A673 (cell line): ENCODE results near the gene CLEC16A. TPM values are rescaled to one million over a fixed set of nuclear protein-coding genes. Genes with fewer than 3 reads are reported as not detected.

Experiments
- BruUV-seq: library from RNA; stranded (reverse); fragments of 400-500 nt; replicated peaks from 2 replicates; lab custom pipeline; 2021; lab: Mats Ljungman, UMichigan
- CTCF ChIA-PET: fragments of 300-600 bp; sonication (Branson Sonifier 250); formaldehyde crosslinking; loops from one replicate; lab custom pipeline; 2022; ENCODE audit warnings: antibody characterized with exemption; lab: Charles Lee
- POLR2A ChIA-PET: fragments of 300-600 bp; sonication (Branson Sonifier 250); formaldehyde crosslinking; loops from one replicate; lab custom pipeline; 2022; ENCODE audit warnings: antibody characterized with exemption; ENCODE audit not compliant: low non-redundant PET; lab: Charles Lee
- DNase-seq: peaks from one replicate; pipeline ENCODE4 v3.0.0-alpha.2; 2015; ENCODE audit warnings: low spot score
- H3K27ac ChIP-seq: fragments of 200-600 bp; sonication (generic); 2 replicates; pipeline ENCODE4 v1.5.1; 2016; ENCODE audit warnings: mixed run types, low read depth, mild to moderate bottlenecking, mixed read lengths, antibody characterized with exemption, low read length; ENCODE audit not compliant: poor library complexity, severe bottlenecking
- H3K27me3 ChIP-seq: fragments of 200-600 bp; sonication (generic); replicated peaks from 2 replicates; pipeline ENCODE4 v1.6.1; 2017; ENCODE audit warnings: mixed run types, low read depth, mild to moderate bottlenecking, mixed read lengths, antibody characterized with exemption, low read length; ENCODE audit not compliant: insufficient read depth, poor library complexity
- H3K36me3 ChIP-seq: fragments of 200-600 bp; sonication (generic); 2 replicates; pipeline ENCODE4 v1.6.1; 2016; ENCODE audit warnings: mixed run types, mild to moderate bottlenecking, mixed read lengths, antibody characterized with exemption, low read length; ENCODE audit not compliant: insufficient read depth, poor library complexity, severe bottlenecking
- H3K4me1 ChIP-seq: fragments of 200-600 bp; sonication (generic); 2 replicates; pipeline ENCODE4 v1.6.1; 2017; ENCODE audit warnings: mixed run types, mild to moderate bottlenecking, mixed read lengths, antibody characterized with exemption, low read length; ENCODE audit not compliant: insufficient read depth, poor library complexity, severe bottlenecking
- H3K4me3 ChIP-seq: fragments of 200-600 bp; sonication (generic); 2 replicates; pipeline ENCODE4 v1.5.1; 2016; ENCODE audit warnings: low read depth, mixed run types, mild to moderate bottlenecking, mixed read lengths, low read length; ENCODE audit not compliant: poor library complexity, severe bottlenecking
- H3K9me3 ChIP-seq: fragments of 200-600 bp; sonication (generic); 2 replicates; pipeline ENCODE4 v1.6.1; 2016; ENCODE audit warnings: mixed run types, low read depth, mild to moderate bottlenecking, mixed read lengths, antibody characterized with exemption, low read length; ENCODE audit not compliant: poor library complexity, severe bottlenecking
- CTCF ChIP-seq: fragments of 300-800, 200-600 bp; sonication (generic); conservative IDR thresholded peaks from 2 replicates; pipeline ENCODE4 v1.5.1; 2017; ENCODE audit warnings: low read depth, mild to moderate bottlenecking, antibody characterized with exemption, low read length, moderate library complexity, mixed read lengths
- EZH2 ChIP-seq: fragments of 200-600 bp; sonication (generic); IDR thresholded peaks from 2 replicates; pipeline ENCODE4 v1.6.1; 2017; ENCODE audit warnings: borderline replicate concordance, low read depth, mild to moderate bottlenecking, mixed read lengths, antibody characterized with exemption, low read length; ENCODE audit not compliant: poor library complexity, severe bottlenecking
- intact Hi-C: fragments of 100-400 bp; cut with micrococcal nuclease; formaldehyde crosslinking; loops from one replicate; pipeline ENCODE4 v1.10.0; 2022; ENCODE audit not compliant: unreplicated experiment
- total RNA-seq: library from RNA; stranded (reverse); gene quantifications from 2 replicates; pipeline ENCODE4 v1.2.3, GENCODE V29; 2021

The CLEC16A gene
- total RNA-seq, 1 experiment from 2014 or later: 23.4 TPM

GRCh38 chr16:11111150-11111549, 166.8 kb downstream of the CLEC16A start:
- BruUV-seq: no TSS peak
- intact Hi-C loops: no loop called here

GRCh38 chr16:11111856-11112634, 167.7 kb downstream of the CLEC16A start:
- no peak overlapping the region for H3K4me3 ChIP-seq
- H3K27ac ChIP-seq: no peak overlapping the region
- H3K4me1 ChIP-seq: no peaks in the 10 kb centered on the region
- no peaks in the 10 kb centered on the region for H3K27me3 ChIP-seq
- ChIA-PET CTCF (no interaction called here), POLR2A (no interaction called here)
- H3K9me3 ChIP-seq: no peaks in the 10 kb centered on the region
- DNase-seq: no peak
- intact Hi-C loops: no loop called here
- BruUV-seq: no TSS peak
- no peaks in the 10 kb centered on the region for H3K36me3 ChIP-seq
- no peak for TF ChIP-seq CTCF
- TF ChIP-seq EZH2: no peak

More at GRCh38 chr16:11111150-11111549, 166.8 kb downstream of the CLEC16A start:
- TF ChIP-seq EZH2: no peak
- no peak for TF ChIP-seq CTCF
- POLR2A ChIA-PET: no interaction called here
- Histone ChIP-seq H3K9me3 (no peaks in the 10 kb centered on the region), H3K27ac (no peak overlapping the region), H3K27me3 (no peaks in the 10 kb centered on the region), H3K4me3 (no peak overlapping the region), H3K36me3 (no peaks in the 10 kb centered on the region), H3K4me1 (no peaks in the 10 kb centered on the region)
- CTCF ChIA-PET: no interaction called here
- DNase-seq: no peak

GRCh38 chr16:11112723-11113348, 168.5 kb downstream of the CLEC16A start:
- Histone ChIP-seq H3K4me3 (no peak overlapping the region), H3K4me1 (no peaks in the 10 kb centered on the region), H3K27ac (no peak overlapping the region), H3K36me3 (no peaks in the 10 kb centered on the region), H3K9me3 (no peaks in the 10 kb centered on the region), H3K27me3 (no peaks in the 10 kb centered on the region)
- DNase-seq: no peak
- intact Hi-C loops: no loop called here
- ChIA-PET POLR2A (interaction anchor here (0.6 kb wide), 1 partner anchor 101 kb away, joined by 5 read pairs; no protein-coding TSS in a partner anchor), CTCF (no interaction called here)
- TF ChIP-seq EZH2 (no peak), CTCF (no peak)
- no TSS peak for BruUV-seq
